Measurements from ENCODE around the gene HSF5. TPM values are rescaled to one million over a fixed set of nuclear protein-coding genes. Genes with fewer than 3 reads are reported as not detected.

The HSF5 gene
- total and polyA plus RNA-seq, 2 of the 13 experiments (the other 11 are each of a cell fraction or from before 2014, with no cell fraction given): not detected

DNA sequence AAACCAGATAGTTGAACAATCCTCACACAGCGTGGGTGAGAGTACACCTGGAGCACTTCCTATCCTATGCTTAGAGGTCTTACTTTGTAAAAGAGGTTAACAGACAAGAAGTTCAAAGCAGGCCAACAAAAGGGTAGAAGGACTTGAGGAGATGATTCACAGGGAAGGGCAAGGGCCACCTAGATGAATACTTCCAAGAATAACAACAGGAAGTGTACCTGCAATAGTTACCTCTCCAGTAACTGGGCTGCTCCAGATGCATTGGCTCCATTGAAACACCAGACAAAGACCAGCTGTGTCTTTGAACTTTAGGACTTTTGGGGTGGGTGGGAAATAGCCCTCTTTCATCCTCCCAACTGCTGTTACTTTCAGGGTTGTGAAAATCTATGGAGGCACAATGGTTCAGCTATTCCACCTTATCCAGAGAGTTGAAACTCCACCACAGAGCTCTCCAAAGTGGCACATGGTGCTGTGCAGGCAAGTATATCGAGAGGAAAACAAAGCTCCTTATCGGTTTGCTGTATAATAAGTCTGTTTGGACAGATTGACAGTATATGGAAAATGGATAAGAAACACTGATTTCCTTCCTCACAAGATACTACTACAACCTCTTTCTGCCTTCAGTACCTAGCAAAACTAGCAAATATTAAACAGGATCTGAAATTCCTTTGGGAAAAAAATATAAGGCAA is 93.5 kb downstream of the HSF5 start (continued):
- TF ChIP-seq, protein P1, sequence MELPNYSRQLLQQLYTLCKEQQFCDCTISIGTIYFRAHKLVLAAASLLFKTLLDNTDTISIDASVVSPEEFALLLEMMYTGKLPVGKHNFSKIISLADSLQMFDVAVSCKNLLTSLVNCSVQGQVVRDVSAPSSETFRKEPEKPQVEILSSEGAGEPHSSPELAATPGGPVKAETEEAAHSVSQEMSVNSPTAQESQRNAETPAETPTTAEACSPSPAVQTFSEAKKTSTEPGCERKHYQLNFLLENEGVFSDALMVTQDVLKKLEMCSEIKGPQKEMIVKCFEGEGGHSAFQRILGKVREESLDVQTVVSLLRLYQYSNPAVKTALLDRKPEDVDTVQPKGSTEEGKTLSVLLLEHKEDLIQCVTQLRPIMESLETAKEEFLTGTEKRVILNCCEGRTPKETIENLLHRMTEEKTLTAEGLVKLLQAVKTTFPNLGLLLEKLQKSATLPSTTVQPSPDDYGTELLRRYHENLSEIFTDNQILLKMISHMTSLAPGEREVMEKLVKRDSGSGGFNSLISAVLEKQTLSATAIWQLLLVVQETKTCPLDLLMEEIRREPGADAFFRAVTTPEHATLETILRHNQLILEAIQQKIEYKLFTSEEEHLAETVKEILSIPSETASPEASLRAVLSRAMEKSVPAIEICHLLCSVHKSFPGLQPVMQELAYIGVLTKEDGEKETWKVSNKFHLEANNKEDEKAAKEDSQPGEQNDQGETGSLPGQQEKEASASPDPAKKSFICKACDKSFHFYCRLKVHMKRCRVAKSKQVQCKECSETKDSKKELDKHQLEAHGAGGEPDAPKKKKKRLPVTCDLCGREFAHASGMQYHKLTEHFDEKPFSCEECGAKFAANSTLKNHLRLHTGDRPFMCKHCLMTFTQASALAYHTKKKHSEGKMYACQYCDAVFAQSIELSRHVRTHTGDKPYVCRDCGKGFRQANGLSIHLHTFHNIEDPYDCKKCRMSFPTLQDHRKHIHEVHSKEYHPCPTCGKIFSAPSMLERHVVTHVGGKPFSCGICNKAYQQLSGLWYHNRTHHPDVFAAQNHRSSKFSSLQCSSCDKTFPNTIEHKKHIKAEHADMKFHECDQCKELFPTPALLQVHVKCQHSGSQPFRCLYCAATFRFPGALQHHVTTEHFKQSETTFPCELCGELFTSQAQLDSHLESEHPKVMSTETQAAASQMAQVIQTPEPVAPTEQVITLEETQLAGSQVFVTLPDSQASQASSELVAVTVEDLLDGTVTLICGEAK (IDR thresholded peaks at IDR 0.05): no peak
- TF ChIP-seq, protein P1 (CRISPR knock-in tag; IDR thresholded peaks at IDR 0.05): no peak
- TF ChIP-seq MXD4 (CRISPR knock-in tag; IDR thresholded peaks at IDR 0.05) (no peak), ZNF263 (CRISPR knock-in tag; IDR thresholded peaks at IDR 0.05) (peak; percentile 70), BHLHE40 (IDR thresholded peaks at IDR 0.05; ENCODE audit: low read length) (0 out of 2 replicates have a peak, but pooled peaks have one; percentile 28), RFXAP (CRISPR knock-in tag; IDR thresholded peaks at IDR 0.05; ENCODE audit: borderline replicate concordance) (0 out of 2 replicates have a peak, but pooled peaks have one; percentile 68)
- TF ChIP-seq, protein P2, sequence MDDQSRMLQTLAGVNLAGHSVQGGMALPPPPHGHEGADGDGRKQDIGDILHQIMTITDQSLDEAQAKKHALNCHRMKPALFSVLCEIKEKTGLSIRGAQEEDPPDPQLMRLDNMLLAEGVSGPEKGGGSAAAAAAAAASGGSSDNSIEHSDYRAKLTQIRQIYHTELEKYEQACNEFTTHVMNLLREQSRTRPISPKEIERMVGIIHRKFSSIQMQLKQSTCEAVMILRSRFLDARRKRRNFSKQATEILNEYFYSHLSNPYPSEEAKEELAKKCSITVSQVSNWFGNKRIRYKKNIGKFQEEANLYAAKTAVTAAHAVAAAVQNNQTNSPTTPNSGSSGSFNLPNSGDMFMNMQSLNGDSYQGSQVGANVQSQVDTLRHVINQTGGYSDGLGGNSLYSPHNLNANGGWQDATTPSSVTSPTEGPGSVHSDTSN (CRISPR knock-in tag; IDR thresholded peaks at IDR 0.05; ENCODE audit: borderline replicate concordance): no peak
- TF ChIP-seq, protein P3, sequence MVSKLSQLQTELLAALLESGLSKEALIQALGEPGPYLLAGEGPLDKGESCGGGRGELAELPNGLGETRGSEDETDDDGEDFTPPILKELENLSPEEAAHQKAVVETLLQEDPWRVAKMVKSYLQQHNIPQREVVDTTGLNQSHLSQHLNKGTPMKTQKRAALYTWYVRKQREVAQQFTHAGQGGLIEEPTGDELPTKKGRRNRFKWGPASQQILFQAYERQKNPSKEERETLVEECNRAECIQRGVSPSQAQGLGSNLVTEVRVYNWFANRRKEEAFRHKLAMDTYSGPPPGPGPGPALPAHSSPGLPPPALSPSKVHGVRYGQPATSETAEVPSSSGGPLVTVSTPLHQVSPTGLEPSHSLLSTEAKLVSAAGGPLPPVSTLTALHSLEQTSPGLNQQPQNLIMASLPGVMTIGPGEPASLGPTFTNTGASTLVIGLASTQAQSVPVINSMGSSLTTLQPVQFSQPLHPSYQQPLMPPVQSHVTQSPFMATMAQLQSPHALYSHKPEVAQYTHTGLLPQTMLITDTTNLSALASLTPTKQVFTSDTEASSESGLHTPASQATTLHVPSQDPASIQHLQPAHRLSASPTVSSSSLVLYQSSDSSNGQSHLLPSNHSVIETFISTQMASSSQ (IDR thresholded peaks at IDR 0.05; ENCODE audit: low read depth): peak; percentile 73
- TF ChIP-seq, protein P3 (CRISPR knock-in tag; IDR thresholded peaks at IDR 0.05; ENCODE audit: borderline replicate concordance): peak; percentile 92; the same call in 1 of the 2 replicates
- TF ChIP-seq, protein P4, sequence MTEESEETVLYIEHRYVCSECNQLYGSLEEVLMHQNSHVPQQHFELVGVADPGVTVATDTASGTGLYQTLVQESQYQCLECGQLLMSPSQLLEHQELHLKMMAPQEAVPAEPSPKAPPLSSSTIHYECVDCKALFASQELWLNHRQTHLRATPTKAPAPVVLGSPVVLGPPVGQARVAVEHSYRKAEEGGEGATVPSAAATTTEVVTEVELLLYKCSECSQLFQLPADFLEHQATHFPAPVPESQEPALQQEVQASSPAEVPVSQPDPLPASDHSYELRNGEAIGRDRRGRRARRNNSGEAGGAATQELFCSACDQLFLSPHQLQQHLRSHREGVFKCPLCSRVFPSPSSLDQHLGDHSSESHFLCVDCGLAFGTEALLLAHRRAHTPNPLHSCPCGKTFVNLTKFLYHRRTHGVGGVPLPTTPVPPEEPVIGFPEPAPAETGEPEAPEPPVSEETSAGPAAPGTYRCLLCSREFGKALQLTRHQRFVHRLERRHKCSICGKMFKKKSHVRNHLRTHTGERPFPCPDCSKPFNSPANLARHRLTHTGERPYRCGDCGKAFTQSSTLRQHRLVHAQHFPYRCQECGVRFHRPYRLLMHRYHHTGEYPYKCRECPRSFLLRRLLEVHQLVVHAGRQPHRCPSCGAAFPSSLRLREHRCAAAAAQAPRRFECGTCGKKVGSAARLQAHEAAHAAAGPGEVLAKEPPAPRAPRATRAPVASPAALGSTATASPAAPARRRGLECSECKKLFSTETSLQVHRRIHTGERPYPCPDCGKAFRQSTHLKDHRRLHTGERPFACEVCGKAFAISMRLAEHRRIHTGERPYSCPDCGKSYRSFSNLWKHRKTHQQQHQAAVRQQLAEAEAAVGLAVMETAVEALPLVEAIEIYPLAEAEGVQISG (CRISPR knock-in tag; IDR thresholded peaks at IDR 0.05): peak; percentile 63; the same call in 1 of the 2 replicates

Measured in HepG2 (cell line).